OCI-LY1 (cell line): Measurements from ENCODE around the gene CTNS.

Experiments used
- H2AFZ ChIP-seq: fragments of 200-600 bp; sonication (generic), shearing (Covaris generic); 2 replicates; pipeline ENCODE4 v1.6.0; 2014; ENCODE audit warnings: antibody characterized with exemption, mild to moderate bottlenecking, low read length
- H3F3A ChIP-seq: fragments of 200-600 bp; sonication (generic), shearing (Covaris generic); 2 replicates; pipeline ENCODE4 v1.6.0; 2014; ENCODE audit warnings: mild to moderate bottlenecking, antibody characterized with exemption, low read length, moderate library complexity; ENCODE audit not compliant: insufficient read depth
- H3K27ac ChIP-seq: fragments of 200-600 bp; sonication (generic); 2 replicates; pipeline ENCODE4 v1.5.1; 2014; ENCODE audit warnings: low read length, mixed run types, mild to moderate bottlenecking, low read depth; ENCODE audit not compliant: poor library complexity, severe bottlenecking
- H3K27me3 ChIP-seq: fragments of 200-600 bp; sonication (generic); 2 replicates; pipeline ENCODE4 v1.6.0; 2014; ENCODE audit warnings: antibody characterized with exemption, mild to moderate bottlenecking, low read length, moderate library complexity; ENCODE audit not compliant: insufficient read depth
- H3K36me3 ChIP-seq: fragments of 200-600 bp; sonication (generic); 2 replicates; pipeline ENCODE4 v1.6.1; 2014; ENCODE audit warnings: mild to moderate bottlenecking, antibody characterized with exemption, low read length, moderate library complexity, mixed read lengths; ENCODE audit not compliant: insufficient read depth
- H3K4me1 ChIP-seq: fragments of 200-600 bp; sonication (generic); 2 replicates; pipeline ENCODE4 v1.5.1; 2014; ENCODE audit warnings: mild to moderate bottlenecking, low read length, moderate library complexity; ENCODE audit not compliant: insufficient read depth, severe bottlenecking
- H3K4me2 ChIP-seq: fragments of 200-600 bp; sonication (generic), shearing (Covaris generic); 2 replicates; pipeline ENCODE4 v1.6.1; 2014; ENCODE audit warnings: low read length
- H3K4me3 ChIP-seq: fragments of 200-600 bp; sonication (generic); 2 replicates; pipeline ENCODE4 v1.5.1; 2014; ENCODE audit warnings: low read length, low read depth, mild to moderate bottlenecking, mixed read lengths; ENCODE audit not compliant: poor library complexity, severe bottlenecking
- H3K79me2 ChIP-seq: fragments of 200-600 bp; shearing (Covaris generic); 2 replicates; pipeline ENCODE4 v1.6.1; 2016; ENCODE audit warnings: mixed run types, low read length, mixed read lengths; ENCODE audit not compliant: insufficient read depth
- H3K9ac ChIP-seq: fragments of 200-600 bp; sonication (generic), shearing (Covaris generic); 2 replicates; pipeline ENCODE4 v1.6.1; 2014; ENCODE audit warnings: mild to moderate bottlenecking, low read length, mixed read lengths
- H3K9me2 ChIP-seq: fragments of 200-600 bp; sonication (generic), shearing (Covaris generic); 2 replicates; pipeline ENCODE4 v1.6.1; 2014; ENCODE audit warnings: low read depth, mild to moderate bottlenecking, low read length, mixed read lengths
- H3K9me3 ChIP-seq: fragments of 200-600 bp; shearing (Covaris generic); 2 replicates; pipeline ENCODE4 v1.6.1; 2014; ENCODE audit warnings: low read length, mixed read lengths
- H4K20me1 ChIP-seq: fragments of 200-600 bp; sonication (generic), shearing (Covaris generic); 2 replicates; pipeline ENCODE4 v1.6.0; 2016; ENCODE audit warnings: mild to moderate bottlenecking, low read length; ENCODE audit not compliant: insufficient read depth
- EZH2 ChIP-seq: fragments of 200-600 bp; sonication (generic), shearing (Covaris generic); IDR thresholded peaks from 2 replicates; pipeline ENCODE4 v1.8.0; 2017; ENCODE audit warnings: borderline replicate concordance, mixed run types, mild to moderate bottlenecking, antibody characterized with exemption, low read length, moderate library complexity, mixed read lengths
- TF ChIP-seq, protein P1 (sequence below): fragments of 200-600 bp; sonication (generic), shearing (Covaris generic); IDR thresholded peaks from 2 replicates; pipeline ENCODE4 v1.5.1; 2017; ENCODE audit warnings: mild to moderate bottlenecking, antibody characterized with exemption, low read length, moderate library complexity, mixed read lengths

The CTNS gene

GRCh38 chr17:3590768-3591167, 45.8 kb upstream of the CTNS start:
- Histone ChIP-seq H3K4me3 (no peak overlapping the region), H3K4me2 (no peak overlapping the region), H3F3A (no peaks in the 10 kb centered on the region), H3K4me1 (no peaks in the 10 kb centered on the region), H3K79me2 (no peaks in the 10 kb centered on the region), H3K27ac (no peak overlapping the region), H3K27me3 (no peaks in the 10 kb centered on the region), H3K9me2 (no peaks in the 10 kb centered on the region), H3K36me3 (0 out of 2 replicates have a peak, but pooled peaks cover 3% of the 10 kb centered on the region), H4K20me1 (no peaks in the 10 kb centered on the region), H2AFZ (no peak overlapping the region), H3K9me3 (no peaks in the 10 kb centered on the region), H3K9ac (no peak overlapping the region)
- no peak for TF ChIP-seq EZH2
- TF ChIP-seq, protein P1, sequence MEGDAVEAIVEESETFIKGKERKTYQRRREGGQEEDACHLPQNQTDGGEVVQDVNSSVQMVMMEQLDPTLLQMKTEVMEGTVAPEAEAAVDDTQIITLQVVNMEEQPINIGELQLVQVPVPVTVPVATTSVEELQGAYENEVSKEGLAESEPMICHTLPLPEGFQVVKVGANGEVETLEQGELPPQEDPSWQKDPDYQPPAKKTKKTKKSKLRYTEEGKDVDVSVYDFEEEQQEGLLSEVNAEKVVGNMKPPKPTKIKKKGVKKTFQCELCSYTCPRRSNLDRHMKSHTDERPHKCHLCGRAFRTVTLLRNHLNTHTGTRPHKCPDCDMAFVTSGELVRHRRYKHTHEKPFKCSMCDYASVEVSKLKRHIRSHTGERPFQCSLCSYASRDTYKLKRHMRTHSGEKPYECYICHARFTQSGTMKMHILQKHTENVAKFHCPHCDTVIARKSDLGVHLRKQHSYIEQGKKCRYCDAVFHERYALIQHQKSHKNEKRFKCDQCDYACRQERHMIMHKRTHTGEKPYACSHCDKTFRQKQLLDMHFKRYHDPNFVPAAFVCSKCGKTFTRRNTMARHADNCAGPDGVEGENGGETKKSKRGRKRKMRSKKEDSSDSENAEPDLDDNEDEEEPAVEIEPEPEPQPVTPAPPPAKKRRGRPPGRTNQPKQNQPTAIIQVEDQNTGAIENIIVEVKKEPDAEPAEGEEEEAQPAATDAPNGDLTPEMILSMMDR: no peak

DNA sequence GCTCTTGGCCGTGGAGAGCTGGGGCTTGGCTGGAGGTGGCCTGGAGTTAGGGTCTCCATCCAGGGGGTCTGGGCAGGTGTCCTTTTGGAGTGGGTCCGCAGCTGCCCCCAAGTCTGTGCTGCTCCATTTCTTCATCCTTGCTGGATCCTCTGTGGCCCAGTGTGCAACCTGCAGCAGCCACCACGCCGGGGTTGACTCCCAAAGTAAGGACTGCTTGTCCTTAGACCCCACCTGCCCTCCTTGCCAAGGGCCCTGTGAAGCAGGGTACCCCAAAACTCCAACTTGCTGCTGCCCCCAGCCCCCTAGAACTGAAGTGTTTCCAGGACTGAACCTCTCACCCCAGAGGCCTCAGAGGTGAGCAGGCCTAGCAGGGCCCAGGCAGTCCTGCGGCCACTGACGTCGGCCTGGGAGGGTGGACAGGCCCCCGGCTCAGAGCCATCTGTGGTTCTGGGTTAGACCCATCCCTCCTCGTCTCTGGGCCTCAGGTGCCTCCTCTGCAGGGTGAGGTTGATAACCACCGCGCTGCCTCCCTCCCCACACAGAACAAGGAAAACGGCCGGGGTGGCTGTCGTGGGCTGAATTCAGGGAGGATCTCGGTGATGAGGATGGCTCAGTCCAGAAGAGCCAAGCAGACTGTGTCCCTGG, 44.2 kb upstream of the CTNS start:
- Histone ChIP-seq H3K36me3 (0 out of 2 replicates have a peak, but pooled peaks cover 3% of the 10 kb centered on the region), H3K4me1 (no peaks in the 10 kb centered on the region), H3K9me3 (no peaks in the 10 kb centered on the region), H2AFZ (no peak overlapping the region), H4K20me1 (no peaks in the 10 kb centered on the region), H3K4me2 (no peak overlapping the region), H3K9ac (no peak overlapping the region), H3K27ac (no peak overlapping the region), H3F3A (no peaks in the 10 kb centered on the region), H3K27me3 (no peaks in the 10 kb centered on the region), H3K9me2 (no peaks in the 10 kb centered on the region), H3K79me2 (no peaks in the 10 kb centered on the region), H3K4me3 (no peak overlapping the region)
- TF ChIP-seq, protein P1: no peak
- no peak for TF ChIP-seq EZH2

DNA sequence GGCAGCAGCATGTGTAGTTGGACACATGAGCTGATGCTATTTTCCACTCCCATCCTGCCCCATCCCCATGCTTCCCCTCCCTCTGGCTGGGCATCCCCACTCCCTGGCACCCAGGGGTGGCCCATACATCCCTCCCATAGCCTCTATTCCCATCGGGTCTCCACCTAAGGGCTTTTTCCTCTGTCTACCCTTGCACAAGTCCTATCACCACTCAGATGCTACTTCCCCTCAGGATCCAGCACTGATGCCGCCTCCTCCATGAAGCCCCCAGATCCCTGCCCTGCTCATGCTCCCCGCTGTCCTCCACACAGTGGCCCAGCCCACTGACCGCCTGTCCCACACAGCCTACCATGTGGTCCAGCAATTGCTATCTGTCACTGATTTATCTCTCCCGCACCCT, 43.2 kb upstream of the CTNS start:
- H3F3A ChIP-seq: no peaks in the 10 kb centered on the region
- H3K4me3 ChIP-seq: no peak overlapping the region
- H3K9me2 ChIP-seq: no peaks in the 10 kb centered on the region
- no peaks in the 10 kb centered on the region for H3K79me2 ChIP-seq
- no peaks in the 10 kb centered on the region for H3K27me3 ChIP-seq
- H2AFZ ChIP-seq: no peak overlapping the region
- H4K20me1 ChIP-seq: no peaks in the 10 kb centered on the region
- no peak overlapping the region for H3K27ac ChIP-seq
- 0 out of 2 replicates have a peak, but pooled peaks cover 3% of the 10 kb centered on the region for H3K36me3 ChIP-seq
- no peak overlapping the region for H3K9ac ChIP-seq
- no peak for TF ChIP-seq EZH2
- TF ChIP-seq, protein P1: no peak
- no peaks in the 10 kb centered on the region for H3K4me1 ChIP-seq
- H3K9me3 ChIP-seq: no peaks in the 10 kb centered on the region
- H3K4me2 ChIP-seq: no peak overlapping the region
